Measurements from ENCODE around the gene LIN52.
"Not testable (repeated sequence)": the region's sequence is repeated elsewhere in the genome, so short reads cannot be mapped to it uniquely, and the experiment has no call there.

LIN52 gene

DNA sequence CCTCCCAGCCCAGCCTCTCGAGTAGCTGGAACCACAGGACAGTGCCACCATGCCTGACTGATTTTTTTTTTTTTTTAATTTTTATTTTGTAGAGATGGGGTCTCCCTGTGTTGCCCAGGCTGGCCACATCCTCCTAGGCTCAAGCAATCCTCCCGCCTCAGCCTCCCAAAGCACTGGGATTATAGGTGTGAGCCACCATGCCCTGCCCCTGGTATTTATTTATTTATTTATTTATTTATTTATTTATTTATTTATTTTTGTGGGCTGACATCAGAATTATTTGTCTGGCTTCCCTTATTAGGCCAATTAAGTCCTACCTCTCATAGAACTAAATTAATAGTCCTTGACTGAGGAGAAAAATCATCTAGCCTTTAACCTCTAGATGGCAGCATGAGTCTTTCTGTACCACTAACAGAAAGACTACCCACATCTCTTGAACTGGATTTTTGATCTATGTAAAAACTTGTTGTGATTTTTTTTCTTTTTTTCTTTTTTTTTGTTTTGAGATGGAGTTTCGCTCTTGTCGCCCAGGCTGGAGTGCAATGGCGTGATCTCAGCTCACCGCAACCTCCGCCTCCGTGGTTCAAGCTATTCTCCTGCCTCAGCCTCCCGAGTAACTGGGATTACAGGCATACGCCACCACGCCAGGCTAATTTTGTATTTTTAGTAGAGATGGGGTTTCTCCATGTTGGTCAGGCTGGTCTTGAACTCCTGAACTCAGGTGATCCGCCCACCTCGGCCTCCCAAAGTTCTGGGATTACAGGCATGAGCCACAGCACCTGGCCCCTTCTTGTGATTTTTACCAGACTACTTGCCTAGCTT lies 26.9 kb downstream of the LIN52 start:
- not testable (repeated sequence) for DNase-seq

DNA sequence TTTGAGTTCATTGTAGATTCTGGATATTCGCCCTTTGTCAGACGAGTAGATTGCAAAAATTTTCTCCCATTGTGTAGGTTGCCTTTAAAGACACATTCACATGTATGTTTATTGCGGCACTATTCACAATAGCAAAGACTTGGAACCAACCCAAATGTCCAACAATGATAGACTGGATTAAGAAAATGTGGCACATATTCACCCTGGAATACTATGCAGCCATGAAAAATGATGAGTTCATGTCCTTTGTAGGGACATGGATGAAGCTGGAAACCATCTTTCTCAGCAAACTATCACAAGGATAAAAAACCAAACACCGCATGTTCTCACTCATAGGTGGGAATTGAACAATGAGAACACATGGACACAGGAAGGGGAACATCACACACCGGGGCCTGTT lies 40.7 kb downstream of the LIN52 start:
- not testable (repeated sequence) for DNase-seq

DNA sequence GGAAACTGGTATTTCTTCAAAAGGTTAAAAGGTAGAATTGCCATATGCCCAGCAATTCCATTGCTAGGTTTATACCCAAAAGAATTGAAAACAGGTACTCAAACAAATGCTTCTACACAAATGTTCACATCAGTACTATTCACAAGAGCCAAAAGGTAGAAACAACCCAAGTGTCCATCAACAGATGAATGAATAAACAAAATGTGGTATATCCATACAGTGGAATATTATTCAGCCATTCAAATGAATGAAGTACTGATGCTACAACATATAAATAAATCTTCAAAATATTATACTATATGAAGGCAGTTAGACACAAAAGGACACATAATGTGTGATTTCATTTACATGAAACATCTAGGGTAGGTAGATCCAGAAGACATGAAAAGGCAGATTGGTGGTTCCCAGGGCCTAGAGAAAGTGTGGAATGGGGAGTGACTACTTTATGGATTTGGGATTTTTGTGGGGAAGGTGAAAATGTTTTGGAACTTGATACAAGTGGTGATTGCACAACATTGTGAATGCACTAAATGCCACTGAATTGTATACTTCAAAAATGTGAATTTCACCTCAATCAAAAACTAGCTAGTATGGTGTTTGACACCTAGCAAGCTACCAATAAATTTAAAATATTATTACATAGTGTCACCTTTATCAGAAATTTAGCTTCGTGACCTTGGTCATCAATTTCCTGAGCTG lies 41.7 kb downstream of the LIN52 start:
- no peak for DNase-seq

DNA sequence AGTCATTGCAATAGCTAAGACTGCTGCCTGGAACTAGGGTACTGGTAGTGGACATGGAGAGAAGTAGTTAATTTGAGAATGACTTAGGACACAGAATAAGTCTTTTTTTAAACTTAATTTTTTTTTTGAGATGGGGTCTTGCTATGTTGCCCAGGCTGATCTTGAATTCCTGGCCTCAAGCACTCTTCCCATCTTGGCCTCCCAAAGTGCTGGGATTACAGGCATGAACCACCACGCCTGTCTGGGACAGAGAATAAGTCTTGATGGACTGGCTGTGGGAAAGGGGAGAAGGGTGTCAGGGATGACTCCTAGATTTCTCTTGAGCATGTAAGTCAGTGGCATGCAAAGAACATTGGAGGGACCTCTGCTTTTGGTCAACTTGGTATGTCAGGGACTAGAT lies 42.9 kb downstream of the LIN52 start:
- no peak for DNase-seq

DNA sequence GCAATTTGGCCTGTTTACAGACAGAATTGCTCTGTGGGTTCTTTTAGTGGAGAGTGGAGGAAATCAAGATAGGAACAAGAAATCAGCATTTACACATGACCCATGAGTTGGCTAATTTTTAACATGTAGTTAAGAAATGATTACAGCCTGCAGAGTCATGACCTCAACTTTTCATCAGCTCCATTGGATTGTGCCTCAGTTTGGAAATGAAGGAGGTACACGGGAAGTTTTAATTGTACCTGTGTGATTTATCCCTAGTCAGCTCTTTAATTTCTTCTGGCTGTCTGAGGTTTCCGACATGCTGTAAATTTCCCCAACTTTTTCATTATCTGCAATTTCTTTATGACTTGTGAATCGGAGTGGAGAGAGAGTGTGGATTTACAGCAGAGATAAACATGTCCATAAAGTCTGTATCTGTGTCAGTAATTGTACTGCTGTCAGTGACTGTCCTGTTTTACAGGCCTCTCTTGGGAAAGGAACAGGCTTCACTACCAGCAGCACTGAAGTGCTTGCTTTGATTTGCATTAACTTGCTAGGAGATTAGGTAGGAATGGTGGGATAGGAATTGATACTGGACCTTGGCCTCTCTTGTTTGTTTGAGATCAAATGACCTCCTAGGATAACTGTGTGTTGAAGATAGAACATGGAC lies 49.2 kb downstream of the LIN52 start:
- DNase-seq: no peak

DNA sequence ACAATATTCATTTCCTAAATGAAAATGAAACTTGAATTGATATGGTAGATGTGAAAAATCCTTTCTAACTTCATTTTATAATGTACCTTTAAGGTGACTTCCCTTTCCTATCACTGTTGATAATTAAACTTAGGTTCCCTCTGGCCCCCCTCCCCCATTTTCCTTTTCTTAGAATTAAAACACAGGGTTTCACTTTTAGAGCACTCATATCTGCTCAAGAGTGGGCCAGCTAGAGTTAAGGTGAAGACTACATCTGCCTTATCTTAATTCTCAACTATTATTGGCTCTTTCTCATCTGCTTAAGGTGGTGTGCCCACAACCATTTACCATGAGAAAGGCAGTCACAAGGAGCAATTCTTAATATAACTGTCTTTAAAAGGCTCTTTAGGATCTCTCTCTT lies 49.7 kb downstream of the LIN52 start:
- DNase-seq: no peak

DNA sequence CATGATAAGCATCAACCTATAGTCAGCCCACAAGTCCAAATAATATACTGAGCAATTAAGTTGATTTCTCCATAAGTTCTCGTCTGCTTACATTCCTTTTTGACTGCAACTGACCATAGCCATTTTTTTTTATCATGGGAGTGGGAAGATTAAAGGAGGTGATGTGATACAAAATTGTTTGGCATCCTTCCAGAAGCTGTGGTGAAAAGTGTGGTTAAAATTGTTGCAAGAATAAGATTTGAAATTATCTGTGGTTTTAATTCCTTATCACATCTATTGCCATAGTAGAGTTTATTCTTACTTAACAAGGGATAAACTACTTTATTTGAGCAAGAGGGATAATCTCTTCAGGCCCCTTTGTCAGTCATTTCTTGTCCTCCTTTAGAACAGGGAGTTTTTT lies 50.7 kb downstream of the LIN52 start:
- DNase-seq: no peak

DNA sequence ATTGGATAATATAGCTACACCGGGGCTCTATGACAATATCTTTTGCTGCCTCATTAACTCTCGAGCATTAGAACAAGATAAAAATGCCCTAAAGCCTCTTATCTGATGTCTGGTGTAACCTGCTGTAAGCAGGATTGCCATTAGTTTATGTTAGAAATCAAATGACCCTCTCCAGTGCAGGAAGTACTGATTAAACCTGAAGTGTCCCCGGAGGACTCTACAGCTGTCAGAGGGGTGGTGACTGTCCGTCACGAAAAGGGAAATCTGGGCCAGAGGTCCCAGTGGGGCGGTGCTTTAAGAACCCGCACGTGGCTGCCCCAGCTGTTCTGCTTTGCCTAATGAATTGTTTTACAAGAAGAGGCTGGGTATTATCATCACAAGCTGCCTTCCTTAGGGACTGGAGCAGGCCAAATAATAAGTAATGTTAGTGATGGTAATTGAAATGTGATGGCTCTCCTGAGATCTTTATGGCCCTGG lies 55.7 kb downstream of the LIN52 start:
- DNase-seq: no peak

DNA sequence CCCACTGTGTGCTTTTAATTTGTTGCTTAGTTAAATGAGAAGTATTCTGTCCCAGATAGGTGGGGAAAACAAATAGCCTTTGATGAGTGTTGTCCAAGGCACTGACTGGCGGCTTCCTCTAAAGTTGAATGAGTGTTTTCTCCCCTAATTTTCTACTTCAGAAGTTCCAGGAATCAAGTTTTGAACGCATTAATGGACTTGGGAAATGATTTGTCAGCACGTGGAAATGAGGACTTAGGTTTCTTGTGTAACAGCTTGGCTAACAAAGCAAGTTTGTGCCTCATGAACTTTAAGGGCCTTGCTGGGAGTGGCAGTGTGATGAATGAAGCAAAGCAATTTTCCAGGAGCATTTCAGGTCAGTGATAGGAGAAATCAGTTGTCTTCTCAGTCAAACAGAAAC lies 56.9 kb downstream of the LIN52 start:
- DNase-seq: no peak

DNA sequence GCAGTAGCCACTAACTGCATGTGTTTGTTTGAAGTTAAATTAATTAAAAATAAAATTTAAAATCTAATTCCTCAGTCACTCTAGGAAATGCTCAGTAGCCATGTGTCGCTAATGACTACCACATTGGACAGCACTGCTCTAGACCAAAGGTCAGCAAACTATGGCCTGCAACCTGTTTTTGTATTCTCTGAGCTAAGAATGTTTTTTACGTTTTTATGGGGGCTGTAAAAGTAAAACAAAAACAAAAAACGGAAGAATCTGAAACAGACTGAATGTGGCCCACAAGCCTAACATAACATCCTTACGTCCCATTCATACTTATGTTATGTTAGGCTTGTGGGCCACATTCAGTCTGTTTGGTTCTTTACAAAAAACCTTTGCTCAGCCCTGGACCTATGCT lies 57.8 kb downstream of the LIN52 start:
- DNase-seq: no peak

DNA sequence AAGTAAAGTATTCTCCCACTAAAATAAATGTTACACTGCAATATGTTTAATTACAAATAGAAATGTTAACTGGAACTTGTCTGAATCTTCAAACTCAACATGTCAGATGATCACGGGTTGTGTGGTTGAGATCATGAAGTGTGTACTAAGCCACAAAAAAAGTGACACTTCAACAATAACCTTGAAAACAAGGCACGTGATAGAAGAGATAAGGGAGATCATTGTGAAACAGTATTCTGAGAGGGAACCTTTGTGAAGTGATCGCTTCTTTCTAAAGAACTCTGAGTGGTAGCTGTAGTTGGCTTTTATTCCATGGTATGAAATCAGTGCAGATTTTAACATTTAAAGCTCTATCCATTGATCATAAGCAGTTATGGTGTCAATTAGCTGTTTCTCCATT lies 60.0 kb downstream of the LIN52 start:
- no peak for DNase-seq

DNA sequence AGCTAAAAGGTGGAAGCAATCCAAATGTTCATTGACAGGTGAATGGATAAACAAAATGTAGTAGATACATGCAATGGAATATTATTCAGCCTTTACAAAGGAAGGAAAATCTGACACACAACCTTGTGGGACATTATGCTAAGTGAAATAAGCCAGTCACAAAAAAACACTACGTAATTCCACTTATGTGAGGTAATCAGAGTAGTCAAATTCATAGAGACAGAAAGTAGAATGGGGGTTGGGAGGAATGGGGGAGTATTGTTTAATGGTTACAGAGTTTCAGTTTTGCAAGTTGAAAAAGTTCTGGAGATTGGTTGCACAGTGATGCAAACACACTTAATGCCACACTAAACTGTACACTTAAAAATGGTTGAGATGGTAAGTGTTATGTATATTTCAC lies 62.8 kb downstream of the LIN52 start:
- DNase-seq: no peak

DNA sequence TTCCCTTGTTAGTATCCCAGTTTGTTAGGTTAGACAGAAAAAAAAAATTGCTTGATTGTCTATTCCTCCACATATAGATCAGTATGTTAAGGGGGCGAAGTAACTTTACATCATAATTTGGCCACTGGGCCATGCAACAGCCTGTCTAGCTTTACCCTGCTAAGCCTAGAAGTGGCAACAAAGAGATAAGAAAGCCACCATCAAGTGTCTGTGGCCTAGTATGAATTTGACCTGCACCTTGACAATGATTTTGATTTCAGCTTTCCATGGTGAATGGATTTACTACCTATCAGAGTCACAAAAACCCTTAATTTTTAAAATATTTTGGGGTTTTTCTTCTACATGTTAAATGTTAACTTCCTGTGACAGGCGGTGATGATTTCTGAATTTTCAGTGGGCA lies 63.9 kb downstream of the LIN52 start:
- DNase-seq: no peak

DNA sequence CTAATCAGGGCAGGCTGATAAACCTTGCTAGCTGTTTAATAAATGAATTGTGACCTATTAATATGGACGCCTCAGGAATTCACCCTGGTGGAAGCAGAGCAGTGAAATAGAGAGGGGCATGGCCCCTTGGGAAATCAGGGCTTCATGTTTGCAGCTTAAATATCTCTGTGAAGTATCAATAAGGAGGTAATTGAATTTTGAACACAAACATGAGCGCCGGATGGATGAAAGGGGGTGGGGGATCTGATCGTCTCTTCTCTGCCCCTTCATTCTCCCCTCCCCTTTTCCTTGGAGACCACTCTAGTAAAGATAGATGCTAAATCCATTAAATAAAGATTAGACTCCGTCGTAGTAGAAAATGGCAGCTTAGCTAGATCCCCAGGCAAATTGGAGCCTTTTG lies 70.5 kb downstream of the LIN52 start:
- DNase-seq: no peak

DNA sequence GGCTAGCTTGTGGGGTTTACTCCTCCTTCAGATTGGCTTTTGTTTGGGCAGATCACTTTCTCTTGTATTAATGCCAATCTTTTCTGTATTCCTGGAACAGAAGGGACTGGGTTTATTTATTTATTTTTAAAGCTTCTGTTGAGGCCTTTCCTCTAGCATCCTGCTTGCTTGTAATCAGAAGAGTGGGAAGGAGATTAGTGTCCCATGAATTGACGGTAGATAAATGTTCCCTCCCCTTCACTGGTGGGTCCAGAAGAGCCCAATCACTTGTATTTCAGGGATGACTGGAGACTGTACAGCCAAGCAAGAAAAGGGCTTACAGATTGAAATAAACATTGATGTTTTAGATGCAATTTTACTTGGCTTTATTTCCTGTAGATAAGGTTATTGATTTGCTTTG lies 71.0 kb downstream of the LIN52 start:
- DNase-seq: no peak

DNA sequence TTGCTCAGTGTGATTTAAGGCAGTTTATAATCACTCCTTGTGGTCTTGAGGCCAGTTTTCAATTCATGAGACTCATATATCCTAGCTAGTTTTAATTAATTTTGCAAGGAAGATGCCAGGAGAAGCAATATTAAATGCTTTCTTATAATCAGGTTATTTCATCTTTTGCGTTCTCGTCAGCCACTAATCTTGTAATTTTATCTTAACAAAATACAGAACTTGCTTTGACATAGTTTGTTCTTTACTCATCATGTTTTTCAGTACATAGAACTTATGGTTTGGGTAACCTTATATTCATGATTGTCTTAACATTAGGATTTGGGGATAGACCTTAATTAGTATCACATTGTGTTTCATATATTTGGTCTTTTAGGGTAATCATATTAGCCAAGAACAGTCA lies 76.0 kb downstream of the LIN52 start:
- DNase-seq: no peak

DNA sequence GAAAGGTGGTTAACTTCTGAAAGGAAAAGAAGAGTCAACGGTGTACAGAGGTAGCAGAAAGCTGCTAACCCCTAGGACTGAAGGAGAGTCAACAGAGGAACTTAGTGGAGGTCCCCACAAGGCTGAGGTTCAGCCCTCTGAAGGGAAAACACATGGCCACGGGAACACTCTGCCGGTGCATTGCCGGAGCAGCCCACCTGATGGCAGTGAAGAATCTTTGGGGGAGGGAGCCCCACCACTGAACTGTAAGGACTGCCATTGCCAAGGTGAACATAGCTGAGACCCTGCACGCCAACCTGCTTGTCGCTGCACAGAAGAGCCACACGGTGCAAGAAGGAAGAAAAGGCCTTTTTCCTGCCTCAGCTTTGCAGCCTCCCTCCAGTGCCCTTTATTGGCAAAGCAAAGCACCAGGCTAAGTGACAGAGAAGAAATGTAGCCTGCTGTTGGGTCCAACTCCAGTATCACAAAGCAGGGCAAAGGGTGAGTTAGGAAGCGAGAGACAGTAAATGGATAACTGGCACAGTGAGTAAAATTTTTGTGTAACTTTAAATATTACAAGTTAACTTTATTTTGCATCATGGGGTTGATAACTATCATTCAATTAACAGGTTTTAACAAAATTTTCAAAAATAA lies 76.9 kb downstream of the LIN52 start:
- DNase-seq: no peak

DNA sequence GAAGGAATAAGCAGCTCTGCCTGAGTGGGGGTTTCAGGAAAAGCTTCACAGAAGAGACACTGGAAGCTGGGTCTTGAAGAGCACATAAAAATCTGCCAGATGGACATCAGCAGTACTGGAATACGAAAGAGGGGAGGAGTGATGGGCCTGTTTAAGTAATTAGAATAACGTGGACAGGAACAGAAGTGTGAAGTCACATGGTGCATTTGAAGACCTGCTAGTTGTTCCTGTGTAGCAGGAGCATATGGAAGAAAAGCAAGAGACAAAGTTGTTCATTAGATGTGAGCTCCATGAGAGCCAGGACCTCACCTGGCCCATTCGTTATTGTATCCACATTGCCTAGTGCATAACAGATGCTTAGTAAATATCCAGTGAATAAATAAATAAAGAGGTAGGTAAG lies 85.2 kb downstream of the LIN52 start:
- no peak for DNase-seq

DNA sequence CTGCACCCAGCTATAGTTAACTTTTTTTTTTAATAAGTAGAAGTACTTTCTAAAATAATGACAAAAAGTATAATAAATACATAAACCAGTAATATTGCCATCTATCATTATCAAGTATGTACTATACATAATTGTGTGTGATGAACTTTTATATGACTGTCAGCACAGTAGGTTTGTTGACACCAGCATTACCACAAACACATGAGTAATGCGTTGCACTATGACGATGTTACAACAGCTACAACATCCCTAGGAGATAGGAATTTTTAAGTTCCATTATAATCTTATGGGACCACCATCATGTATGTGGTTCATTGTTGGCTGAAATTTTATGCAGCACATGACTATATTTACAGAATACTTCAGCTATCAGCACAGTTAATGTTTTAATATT lies 91.6 kb downstream of the LIN52 start:
- DNase-seq: no peak

DNA sequence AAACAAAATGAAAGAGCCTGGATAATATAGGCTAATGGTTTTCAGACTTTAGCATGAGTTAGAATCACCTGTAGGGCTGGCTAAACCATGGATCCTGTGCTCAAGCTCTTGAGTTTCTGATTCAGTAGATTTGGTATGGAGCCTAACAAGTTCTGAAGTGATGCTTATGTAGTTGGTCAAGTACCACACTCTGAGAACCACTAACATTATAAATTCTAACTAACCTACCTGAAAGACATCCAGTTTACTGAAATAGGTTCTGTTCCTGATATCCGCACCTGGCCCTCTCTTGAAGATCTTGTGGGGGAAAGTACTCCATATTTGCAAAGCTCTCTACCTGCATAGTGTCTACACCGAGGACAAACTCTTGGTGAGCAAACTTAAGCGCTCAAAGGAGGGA lies 95.1 kb downstream of the LIN52 start:
- no peak for DNase-seq

DNA sequence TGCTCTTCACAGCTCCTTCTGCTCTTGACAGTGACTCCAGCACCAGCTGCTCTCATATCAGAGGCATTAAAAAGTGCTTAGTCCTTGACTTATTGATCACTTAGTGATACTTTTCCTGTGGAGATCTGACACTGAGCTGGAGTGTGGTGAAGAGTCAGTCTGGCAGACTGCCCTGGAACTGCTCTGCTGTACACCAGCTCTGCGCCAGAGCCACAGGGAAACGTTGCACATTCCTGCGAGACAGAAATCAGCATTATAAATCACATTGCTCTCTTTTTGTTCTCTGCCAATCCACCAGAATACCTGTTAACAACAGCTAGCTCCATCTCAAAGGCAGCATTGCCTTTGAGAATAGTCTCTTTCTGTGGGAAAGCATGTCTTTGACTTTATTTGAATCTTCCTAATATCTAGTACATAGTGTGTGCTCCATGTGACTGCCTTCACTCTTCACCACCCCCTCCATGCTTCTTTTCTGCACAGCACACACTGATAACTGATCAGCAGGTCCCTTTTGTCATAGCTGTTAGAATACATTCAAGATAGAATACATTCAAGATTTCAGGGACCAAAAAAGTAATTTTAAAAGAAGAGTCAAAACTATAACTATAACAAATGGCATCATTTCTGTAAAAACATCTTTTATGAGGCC lies 106.3 kb downstream of the LIN52 start:
- DNase-seq: no peak

DNA sequence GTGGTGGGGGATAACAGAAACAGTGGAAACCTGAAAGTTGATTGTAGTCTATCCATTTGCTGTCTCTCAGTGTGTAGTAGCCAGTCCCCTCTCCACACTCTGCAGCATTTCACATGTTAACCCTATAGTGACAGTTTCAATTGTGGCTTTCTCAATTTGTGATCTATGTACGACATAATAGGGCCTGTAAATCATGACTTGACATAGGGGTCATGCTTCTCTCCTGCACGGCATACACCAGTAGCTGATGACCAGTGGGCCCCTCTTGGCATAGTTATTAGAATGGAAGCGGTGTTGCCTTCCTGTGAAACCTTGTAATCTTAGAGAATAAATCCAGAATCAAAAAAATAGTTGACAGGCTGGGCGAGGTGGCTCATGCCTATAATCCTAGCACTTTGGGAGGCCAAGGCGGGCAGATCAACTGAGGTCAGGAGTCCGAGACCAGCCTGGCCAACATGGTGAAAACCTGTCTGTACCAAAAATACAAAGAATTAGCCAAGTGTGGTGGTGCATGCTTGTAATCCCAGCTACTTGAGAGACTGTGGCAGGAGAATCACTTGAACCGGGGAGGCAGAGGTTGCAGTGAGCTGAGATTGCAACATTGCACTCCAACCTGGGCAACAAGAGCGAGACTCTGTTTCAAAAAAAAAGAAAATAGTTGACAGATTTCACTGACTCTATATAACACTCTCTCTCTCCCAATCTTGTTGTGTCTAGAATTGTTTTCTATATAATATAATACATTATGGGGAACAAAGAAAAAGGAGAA lies 109.9 kb downstream of the LIN52 start:
- DNase-seq: no peak

Data from activated effector memory CD4-positive, alpha-beta T cell treated with anti-CD3 and anti-CD28 coated beads, Interleukin-2, amount 50 U/mL, for 16 hours (primary cell).